Mesendoderm (in vitro differentiated cells): Measurements from ENCODE around the gene TAF6.

Experiments
- DNase-seq: peaks from one replicate; pipeline ENCODE4 v3.0.0; 2013
- H2AK5ac ChIP-seq: 2 replicates; pipeline ENCODE4 v1.6.1; 2013; ENCODE audit warnings: low read length, inconsistent platforms
- H2BK120ac ChIP-seq: 2 replicates; pipeline ENCODE4 v1.6.1; 2013; ENCODE audit warnings: low read depth, mild to moderate bottlenecking, low read length, moderate library complexity, mixed read lengths
- H2BK15ac ChIP-seq: replicated peaks from 2 replicates; pipeline ENCODE4 v1.6.1; 2013; ENCODE audit warnings: low read depth, mild to moderate bottlenecking, moderate library complexity
- H2BK5ac ChIP-seq: 2 replicates; pipeline ENCODE4 v1.6.1; 2013; ENCODE audit warnings: low read length, inconsistent platforms
- H3K18ac ChIP-seq: 2 replicates; pipeline ENCODE4 v1.6.1; 2013; ENCODE audit warnings: mild to moderate bottlenecking, low read length, mixed read lengths
- H3K23ac ChIP-seq: one replicate; pipeline ENCODE4 v1.6.1; 2013; ENCODE audit warnings: low read length
- H3K27ac ChIP-seq: 2 replicates; pipeline ENCODE4 v1.5.1; 2013; ENCODE audit warnings: low read depth, mild to moderate bottlenecking, inconsistent platforms, low read length, moderate library complexity
- H3K27me3 ChIP-seq: 2 replicates; pipeline ENCODE4 v1.6.1; 2013; ENCODE audit warnings: low read length, control low read depth, mild to moderate bottlenecking, inconsistent platforms; ENCODE audit not compliant: insufficient read depth, poor library complexity
- H3K36me3 ChIP-seq: 2 replicates; pipeline ENCODE4 v1.6.1; 2013; ENCODE audit warnings: low read length, inconsistent platforms; ENCODE audit not compliant: control insufficient read depth, insufficient read depth
- H3K4ac ChIP-seq: one replicate; pipeline ENCODE4 v1.6.1; 2013; ENCODE audit warnings: low read depth, mild to moderate bottlenecking, low read length, moderate library complexity
- H3K4me1 ChIP-seq: 2 replicates; pipeline ENCODE4 v1.6.1; 2013; ENCODE audit warnings: low read depth, low read length, inconsistent platforms; ENCODE audit not compliant: control insufficient read depth
- H3K4me2 ChIP-seq: 2 replicates; pipeline ENCODE4 v1.6.1; 2013; ENCODE audit warnings: low read length
- H3K4me3 ChIP-seq: 2 replicates; pipeline ENCODE4 v1.5.1; 2013; ENCODE audit warnings: mild to moderate bottlenecking, low read length
- H3K56ac ChIP-seq: one replicate; pipeline ENCODE4 v1.6.1; 2013; ENCODE audit warnings: low read length
- H3K79me1 ChIP-seq: 2 replicates; pipeline ENCODE4 v1.6.1; 2013; ENCODE audit warnings: low read length, inconsistent platforms
- H3K79me2 ChIP-seq: 2 replicates; pipeline ENCODE4 v1.6.1; 2013; ENCODE audit warnings: mild to moderate bottlenecking, low read length; ENCODE audit not compliant: control insufficient read depth, insufficient read depth
- H3K9ac ChIP-seq: 2 replicates; pipeline ENCODE4 v1.6.1; 2013; ENCODE audit warnings: low read length, inconsistent platforms
- H4K5ac ChIP-seq: one replicate; pipeline ENCODE4 v1.6.1; 2013; ENCODE audit warnings: low read length
- H4K8ac ChIP-seq: one replicate; pipeline ENCODE4 v1.6.1; 2013; ENCODE audit warnings: low read depth, mild to moderate bottlenecking, control low read depth, low read length, moderate library complexity
- WGBS: extraction: QIAGEN DNeasy Blood & Tissue Kit; methylation state at CpG from one replicate; pipeline ENCODE4 v1.1.7; 2013; ENCODE audit warnings: low lambda C conversion rate, missing lambda C conversion rate; ENCODE audit not compliant: insufficient coverage; ENCODE audit errors: extremely low coverage; 5-methylcytosine and 5-hydroxymethylcytosine counted together

TAF6 gene

DNA sequence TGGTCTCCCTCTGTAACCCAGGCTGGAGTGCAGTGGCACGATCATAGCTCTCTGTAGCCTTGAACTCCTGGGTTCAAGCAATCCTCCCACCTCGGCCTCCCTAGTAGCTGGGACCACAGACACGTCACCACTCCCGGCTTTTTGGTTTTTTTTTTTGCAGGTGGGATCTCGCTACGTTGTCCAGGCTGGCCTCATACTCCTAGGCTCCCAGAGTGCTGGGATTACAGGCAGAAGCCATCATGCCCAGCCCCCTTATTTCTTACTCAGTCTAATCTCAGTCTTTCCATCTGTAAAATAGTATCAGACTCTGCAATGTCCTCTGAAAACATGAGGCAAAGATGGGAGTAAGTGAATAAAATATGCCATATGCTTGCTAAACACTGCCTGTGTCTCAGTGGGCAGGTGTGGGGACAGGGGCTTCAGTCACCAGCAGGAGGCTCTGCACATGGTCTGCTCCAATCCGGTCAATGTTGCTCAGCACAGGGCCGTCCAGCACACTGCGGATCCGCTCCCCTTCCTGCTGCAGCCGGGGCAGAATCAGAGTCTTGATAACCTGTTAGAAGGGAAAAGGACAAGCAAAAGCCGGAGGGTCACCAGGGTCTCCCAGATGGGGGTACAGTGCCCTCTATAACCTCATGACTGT, 9.5 kb downstream of the TAF6 start:
- no peak overlapping the region for H2BK15ac ChIP-seq
- H4K8ac ChIP-seq: no peak overlapping the region
- no peaks in the 10 kb centered on the region for H3K27me3 ChIP-seq
- no peak for DNase-seq
- H3K27ac ChIP-seq: no peak overlapping the region
- H4K5ac ChIP-seq: no peak overlapping the region
- no peak overlapping the region for H3K4ac ChIP-seq
- H3K4me1 ChIP-seq: no peaks in the 10 kb centered on the region
- H2AK5ac ChIP-seq: no peak overlapping the region
- H2BK5ac ChIP-seq: no peak overlapping the region
- no peak overlapping the region for H3K4me3 ChIP-seq
- no peak overlapping the region for H3K9ac ChIP-seq
- no peaks in the 10 kb centered on the region for H3K79me2 ChIP-seq
- no peak overlapping the region for H2BK120ac ChIP-seq
- H3K23ac ChIP-seq: no peak overlapping the region
- H3K18ac ChIP-seq: no peak overlapping the region
- no peak overlapping the region for H3K56ac ChIP-seq
- WGBS: no CpG with 5 or more reads among the region's 12 CpGs
- H3K36me3 ChIP-seq: peaks cover 3% of the 10 kb centered on the region
- H3K4me2 ChIP-seq: no peak overlapping the region
- H3K79me1 ChIP-seq: no peaks in the 10 kb centered on the region

DNA sequence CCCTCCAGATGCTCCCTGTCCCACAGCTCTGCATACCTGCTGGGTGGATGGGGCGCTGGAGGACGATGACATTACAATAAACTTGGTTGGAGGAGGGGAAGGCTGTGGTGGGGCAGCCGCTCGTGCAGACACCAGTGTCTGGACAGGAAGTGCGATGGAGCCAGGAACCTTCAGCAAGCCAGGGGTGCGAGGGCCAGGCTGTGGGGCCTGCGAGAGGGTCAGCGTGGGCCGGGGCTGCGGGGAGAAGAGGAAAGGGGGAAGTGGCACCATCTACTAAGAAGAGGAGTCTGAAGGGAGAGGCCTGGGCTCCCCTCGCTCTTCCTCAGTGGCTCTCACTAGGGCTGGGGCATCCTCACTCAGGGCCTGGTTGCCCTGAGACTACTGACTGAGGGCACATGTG, 11.3 kb downstream of the TAF6 start:
- no peak overlapping the region for H2BK15ac ChIP-seq
- no peak overlapping the region for H3K18ac ChIP-seq
- no peak overlapping the region for H3K23ac ChIP-seq
- no peak overlapping the region for H2BK5ac ChIP-seq
- no peak overlapping the region for H3K9ac ChIP-seq
- H3K56ac ChIP-seq: no peak overlapping the region
- peaks cover 2% of the 10 kb centered on the region for H3K79me1 ChIP-seq
- H3K27ac ChIP-seq: no peak overlapping the region
- H3K79me2 ChIP-seq: no peaks in the 10 kb centered on the region
- H4K8ac ChIP-seq: no peak overlapping the region
- H3K27me3 ChIP-seq: no peaks in the 10 kb centered on the region
- peaks cover 3% of the 10 kb centered on the region for H3K36me3 ChIP-seq
- no peak overlapping the region for H3K4me2 ChIP-seq
- H3K4ac ChIP-seq: no peak overlapping the region
- H3K4me3 ChIP-seq: no peak overlapping the region
- no CpG with 5 or more reads among the region's 11 CpGs for WGBS
- DNase-seq: no peak
- H3K4me1 ChIP-seq: no peaks in the 10 kb centered on the region
- H4K5ac ChIP-seq: no peak overlapping the region
- H2BK120ac ChIP-seq: no peak overlapping the region
- no peak overlapping the region for H2AK5ac ChIP-seq

- no peaks in the 10 kb centered on the region for H3K27me3 ChIP-seq
- H3K18ac ChIP-seq: no peak overlapping the region
- no peak overlapping the region for H4K8ac ChIP-seq
- H2BK5ac ChIP-seq: no peak overlapping the region
- no peak overlapping the region for H3K4me2 ChIP-seq
- no peak overlapping the region for H2BK120ac ChIP-seq
- no peak overlapping the region for H3K4ac ChIP-seq
- WGBS: no CpG with 5 or more reads among the region's 25 CpGs
- no peak overlapping the region for H3K56ac ChIP-seq
- no peak overlapping the region for H3K23ac ChIP-seq
- peaks cover 4% of the 10 kb centered on the region for H3K79me1 ChIP-seq
- no peak overlapping the region for H3K9ac ChIP-seq
- H4K5ac ChIP-seq: no peak overlapping the region
- peaks cover 3% of the 10 kb centered on the region for H3K36me3 ChIP-seq
- H3K4me1 ChIP-seq: no peaks in the 10 kb centered on the region
- H2BK15ac ChIP-seq: no peak overlapping the region
- no peak overlapping the region for H3K27ac ChIP-seq
- H2AK5ac ChIP-seq: no peak overlapping the region
- peaks cover 2% of the 10 kb centered on the region for H3K79me2 ChIP-seq
- H3K4me3 ChIP-seq: no peak overlapping the region
- DNase-seq: no peak
Measured at GRCh38 chr7:100107125-100107737, 11.9 kb downstream of the TAF6 start.

DNA sequence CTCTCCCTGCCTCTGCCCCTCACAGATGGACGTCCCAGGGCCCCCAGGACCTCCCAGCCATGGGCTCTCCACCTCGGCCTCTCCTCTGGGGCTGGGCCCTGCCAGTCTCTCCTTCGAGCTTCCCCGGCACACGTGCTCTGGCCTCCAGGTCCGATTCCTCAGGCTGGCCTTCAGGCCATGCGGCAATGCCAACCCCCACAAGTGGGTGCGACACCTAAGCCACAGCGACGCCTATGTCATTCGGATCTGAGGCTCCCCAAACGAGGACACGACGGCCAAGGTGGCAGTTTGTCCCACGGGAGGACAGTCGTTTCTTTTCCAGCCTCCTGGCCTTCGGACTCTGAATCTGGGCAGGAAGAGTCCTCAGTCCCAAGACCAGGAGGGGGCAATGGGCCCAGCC, 12.5 kb downstream of the TAF6 start:
- Histone ChIP-seq H3K27me3 (no peaks in the 10 kb centered on the region), H2BK120ac (no peak overlapping the region), H2BK5ac (no peak overlapping the region), H3K4me3 (no peak overlapping the region), H2AK5ac (no peak overlapping the region), H3K79me2 (peaks cover 2% of the 10 kb centered on the region), H3K36me3 (peaks cover 3% of the 10 kb centered on the region), H3K56ac (no peak overlapping the region), H3K27ac (no peak overlapping the region), H4K5ac (no peak overlapping the region), H3K4me2 (no peak overlapping the region), H3K23ac (no peak overlapping the region), H3K4ac (no peak overlapping the region), H3K18ac (no peak overlapping the region), H3K79me1 (peaks cover 4% of the 10 kb centered on the region), H4K8ac (no peak overlapping the region), H3K4me1 (no peaks in the 10 kb centered on the region), H2BK15ac (no peak overlapping the region), H3K9ac (no peak overlapping the region)
- no CpG with 5 or more reads among the region's 17 CpGs for WGBS
- DNase-seq: no peak

GRCh38 chr7:100105534-100105933, 13.6 kb downstream of the TAF6 start:
- Histone ChIP-seq H2BK15ac (no peak overlapping the region), H3K79me2 (peaks cover 6% of the 10 kb centered on the region), H3K18ac (no peak overlapping the region), H3K56ac (no peak overlapping the region), H2BK120ac (no peak overlapping the region), H4K8ac (no peak overlapping the region), H3K4me1 (no peaks in the 10 kb centered on the region), H3K36me3 (peaks cover 3% of the 10 kb centered on the region), H3K79me1 (peaks cover 4% of the 10 kb centered on the region), H4K5ac (no peak overlapping the region), H3K4me3 (no peak overlapping the region), H3K27ac (no peak overlapping the region), H2BK5ac (no peak overlapping the region), H3K23ac (no peak overlapping the region), H3K27me3 (no peaks in the 10 kb centered on the region), H2AK5ac (no peak overlapping the region), H3K9ac (no peak overlapping the region), H3K4ac (no peak overlapping the region), H3K4me2 (no peak overlapping the region)
- DNase-seq: no peak
- WGBS: no CpG with 5 or more reads among the region's 4 CpGs
